ENCODE data around the gene CCDC159. TPM values are rescaled to one million over a fixed set of nuclear protein-coding genes. Genes with fewer than 3 reads are reported as not detected.
A peak's percentile ranks its signal among the peaks of the same experiment; 100 is the strongest.
"Not testable (repeated sequence)": the region's sequence is repeated elsewhere in the genome, so short reads cannot be mapped to it uniquely, and the experiment has no call there.

The CCDC159 gene
- polyA plus RNA-seq, 10 donors = 4.9 to 13.4 (median 9.0) TPM

DNA sequence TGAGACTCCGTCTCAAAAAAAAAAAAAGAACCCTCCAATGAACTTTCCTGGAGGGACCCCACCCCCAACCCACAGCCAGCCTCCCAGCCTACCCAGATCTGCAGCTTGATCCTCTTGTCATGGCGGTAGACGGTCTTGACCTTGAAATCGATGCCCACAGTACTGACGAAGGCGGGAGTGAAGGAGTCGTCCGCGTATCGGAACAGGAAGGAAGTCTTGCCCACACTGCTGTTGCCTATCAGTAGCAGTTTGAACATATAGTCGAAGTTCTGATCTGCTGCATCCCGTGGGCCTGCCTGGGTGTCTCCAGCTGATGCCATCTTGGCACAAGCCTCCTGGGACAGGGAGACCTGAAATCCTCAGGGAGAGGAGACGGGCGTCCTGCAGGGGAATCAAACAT lies 9.2 kb upstream of the CCDC159 start:
- DNase-seq = no peak

GRCh38 chr19:11338121-11338520 lies 8.2 kb upstream of the CCDC159 start:
- DNase-seq = no peak

DNA sequence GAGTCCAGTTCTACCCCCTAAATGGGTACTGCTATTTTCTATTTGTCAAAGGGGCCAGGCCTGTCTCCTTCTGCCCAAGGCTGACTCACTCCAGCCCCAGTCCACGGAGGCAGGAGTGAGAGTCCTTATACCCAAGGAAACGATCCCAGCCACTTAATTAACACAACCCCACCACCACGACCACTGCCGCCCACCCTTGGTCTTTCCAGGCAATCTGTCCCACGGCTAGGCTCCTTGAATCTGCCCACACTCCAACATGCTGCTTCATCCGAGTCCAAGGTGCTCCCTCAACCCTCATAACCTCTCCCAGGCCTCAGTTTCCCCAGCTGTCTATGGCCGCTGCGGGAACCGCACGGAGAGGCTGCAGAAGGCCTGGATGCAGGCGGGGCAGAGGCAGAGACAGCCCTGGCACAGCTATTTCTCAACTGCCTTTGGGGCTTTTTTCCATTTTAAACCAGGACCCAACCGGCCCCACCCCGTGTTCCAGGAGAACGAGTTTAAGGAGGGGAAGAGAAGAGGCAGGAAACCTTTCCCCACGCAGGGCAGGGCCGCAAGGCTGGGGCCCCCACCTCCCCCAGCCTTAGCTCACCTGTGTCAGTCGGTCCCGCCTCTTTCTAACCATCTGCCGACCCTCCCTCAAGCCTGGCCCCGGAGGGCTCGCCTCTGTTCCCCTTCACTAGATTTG lies 7.6 kb upstream of the CCDC159 start:
- DNase-seq = no peak

- peak; percentile 88 to 97 (median 95) for DNase-seq
These were observed 6.8 kb upstream of the CCDC159 start, which contains the start of gene RAB3D for GRCh38 chr19:11339254-11340098. TSS of gene RAB3D (minus strand) at chr19:11339657. CDS start at chr19:11337399, 2,258 bp downstream.

DNA sequence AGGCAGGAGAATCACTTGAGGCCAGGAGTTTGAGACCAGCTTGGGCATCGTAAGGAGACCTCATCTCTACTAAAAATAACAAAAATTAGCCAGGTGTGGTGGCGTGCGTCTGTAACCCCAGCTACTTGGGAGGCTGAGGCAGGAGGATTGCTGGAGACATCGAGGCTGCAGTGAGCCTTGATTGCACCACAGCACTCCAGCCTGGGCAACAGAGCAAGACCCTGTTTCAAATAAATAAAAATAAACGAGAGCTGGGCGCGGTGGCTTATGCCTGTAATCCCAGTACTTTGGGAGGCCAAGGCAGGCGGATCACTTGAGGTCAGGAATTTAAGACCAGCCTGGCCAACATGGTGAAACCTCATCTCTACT lies 6.2 kb upstream of the CCDC159 start:
- not testable (repeated sequence) for DNase-seq

- DNase-seq = no peak
These were observed 3.9 kb upstream of the CCDC159 start for GRCh38 chr19:11342429-11342828.

GRCh38 chr19:11345122-11345803 lies 1.1 kb upstream of the CCDC159 start:
- no peak for DNase-seq

DNA sequence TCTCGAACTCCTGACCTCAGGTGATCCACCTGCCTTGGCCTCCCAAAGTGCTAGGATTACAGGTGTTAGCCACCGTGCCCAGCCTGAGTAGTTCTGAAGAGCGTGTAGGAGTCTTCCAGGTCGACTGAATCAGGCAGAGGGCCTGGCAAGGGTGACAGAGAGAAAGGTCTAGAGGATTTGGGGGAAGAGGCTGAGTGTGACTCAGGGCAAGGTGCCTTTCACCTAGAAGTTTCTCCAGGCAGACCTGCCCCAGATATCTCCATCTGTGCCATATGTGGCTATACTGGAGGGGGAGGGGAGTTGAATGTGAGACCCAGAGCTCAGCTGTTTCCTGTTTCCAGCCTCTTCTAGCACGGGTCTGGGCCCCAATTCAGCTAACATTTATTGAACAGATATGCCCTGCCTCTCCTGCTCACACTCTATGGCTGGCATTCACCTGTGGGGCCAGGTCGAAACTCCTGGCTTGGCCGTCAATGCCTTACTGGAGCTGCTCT lies 1.3 kb downstream of the CCDC159 start:
- DNase-seq = no peak

DNA sequence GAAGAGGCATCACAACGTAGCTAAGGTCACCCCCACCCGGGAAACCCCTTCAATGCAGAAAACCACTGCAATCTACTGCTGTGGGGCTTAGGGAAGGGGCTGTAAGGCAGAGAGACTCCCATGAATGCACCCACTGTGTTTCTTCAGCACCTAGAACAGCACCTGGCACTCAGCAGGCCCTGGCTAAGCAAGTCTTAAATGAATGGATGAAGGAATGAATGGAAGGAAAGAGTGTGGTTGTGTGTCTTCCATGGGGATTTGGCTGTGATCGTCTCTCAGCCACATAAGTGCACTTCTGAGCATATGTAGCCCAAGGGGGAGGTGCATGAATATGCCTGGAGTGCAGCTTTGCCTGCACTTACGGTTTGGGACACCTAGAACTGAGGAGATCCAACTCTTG lies 2.9 kb downstream of the CCDC159 start:
- no peak for DNase-seq

DNA sequence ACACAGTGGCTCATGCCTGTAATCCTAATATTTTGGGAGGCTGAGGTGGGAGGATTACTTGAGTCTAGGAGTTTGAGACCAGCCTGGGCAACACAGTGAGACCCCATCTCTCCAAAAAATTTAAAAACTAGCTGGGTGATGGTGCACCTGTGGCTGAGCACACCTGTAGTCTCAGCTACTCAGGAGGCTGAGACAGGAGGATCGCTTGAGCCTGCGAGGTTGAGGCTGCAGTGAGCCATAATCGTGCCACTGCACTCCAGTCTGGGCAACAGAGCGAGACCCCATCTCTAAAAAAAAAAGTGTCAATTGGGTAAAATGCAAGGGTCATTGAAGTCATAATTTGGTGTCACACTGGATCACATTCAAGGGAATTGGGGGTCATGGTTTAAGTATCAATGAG lies 7.8 kb downstream of the CCDC159 start:
- DNase-seq = not testable (repeated sequence)

- peak; percentile 85 to 95 (median 91) for DNase-seq
These were observed 9.1 kb downstream of the CCDC159 start, which contains the start of gene PLPPR2 for GRCh38 chr19:11355160-11356073. TSS of gene PLPPR2 (plus strand) at chr19:11355432. CDS start at chr19:11357674, 2,242 bp downstream.

DNA sequence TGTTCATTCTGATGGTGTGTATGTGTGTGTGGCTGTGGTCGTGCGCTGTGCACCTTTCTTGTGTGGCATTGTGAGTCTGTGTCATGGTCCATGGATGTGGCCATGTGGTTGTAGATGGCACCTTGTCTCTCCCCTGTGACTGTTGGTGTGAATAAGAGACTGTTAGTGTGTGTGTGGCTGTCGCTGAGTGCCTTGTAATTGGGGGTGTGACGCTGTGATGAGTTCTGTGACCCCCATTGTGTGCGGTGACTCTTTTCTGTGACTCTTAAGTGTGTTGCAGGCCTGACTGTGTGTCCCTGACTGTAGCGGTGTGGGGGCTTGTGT lies 9.7 kb downstream of the CCDC159 start:
- peak in 1 of 3 donors; percentile 39 for DNase-seq

- DNase-seq = peak in 1 of 3 donors; percentile 1
These were observed 10.6 kb downstream of the CCDC159 start for GRCh38 chr19:11356676-11357550.

- DNase-seq = peak in 1 of 3 donors; percentile 0
These were observed 13.1 kb downstream of the CCDC159 start for GRCh38 chr19:11359421-11359820.

GRCh38 chr19:11361037-11361770 lies 14.9 kb downstream of the CCDC159 start:
- peak in 1 of 3 donors; percentile 39 for DNase-seq

DNA sequence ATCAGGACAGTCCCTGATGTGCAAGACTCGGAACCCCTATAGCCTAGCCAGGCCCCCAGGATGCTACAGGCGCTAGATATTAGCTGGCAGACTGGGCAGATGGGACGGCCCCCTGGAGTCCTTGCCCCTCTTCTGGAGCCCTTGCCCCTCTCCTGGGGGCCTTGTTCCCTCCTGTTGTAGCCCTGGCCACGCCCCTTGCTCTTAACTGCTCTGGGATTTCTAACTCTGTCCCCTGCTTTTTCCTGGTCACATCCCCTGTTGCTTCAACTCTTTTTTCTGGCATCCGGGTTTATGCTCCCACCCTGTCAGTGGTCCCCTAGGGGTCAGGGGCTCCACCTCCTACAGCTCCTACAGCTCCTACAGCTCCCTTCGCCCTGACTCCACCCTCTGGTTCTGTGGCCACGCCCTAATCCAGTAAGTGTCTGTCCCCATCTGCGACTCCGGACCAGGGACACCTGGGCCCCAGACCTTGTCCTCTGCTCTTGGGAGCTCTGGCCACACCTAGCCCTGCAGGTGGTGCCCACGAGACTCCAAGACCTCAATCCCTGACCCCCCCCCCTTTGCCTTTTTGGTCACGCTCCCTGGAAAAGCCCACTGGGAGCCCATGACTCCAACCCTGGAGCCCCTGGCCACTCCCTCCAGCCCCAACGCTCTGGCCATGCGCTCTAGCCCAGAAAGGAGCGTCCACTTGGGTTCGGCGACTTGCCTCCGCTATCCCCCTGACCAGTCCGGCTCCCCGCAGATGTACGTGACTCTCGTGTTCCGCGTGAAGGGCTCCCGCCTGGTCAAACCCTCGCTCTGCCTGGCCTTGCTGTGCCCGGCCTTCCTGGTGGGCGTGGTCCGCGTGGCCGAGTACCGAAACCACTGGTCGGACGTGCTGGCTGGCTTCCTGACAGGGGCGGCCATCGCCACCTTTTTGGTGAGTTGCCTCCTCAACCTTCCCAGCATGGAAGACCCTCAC lies 15.7 kb downstream of the CCDC159 start:
- peak in 1 of 3 donors; percentile 1 for DNase-seq

GRCh38 chr19:11363881-11364280 lies 17.6 kb downstream of the CCDC159 start:
- DNase-seq = no peak

GRCh38 chr19:11364296-11364904 lies 18.1 kb downstream of the CCDC159 start:
- no peak for DNase-seq

All from muscle of back (tissue), 11 donors.